Natural killer cell treated with Interleukin-12 subunit alpha and Interleukin-12 subunit beta and Interleukin-15 and Interleukin-18, amount 100 ng/mL, for 72 hours (primary cell): ENCODE data around the gene ANKRD6. TPM values are rescaled to one million over a fixed set of nuclear protein-coding genes. Genes with fewer than 3 reads are reported as not detected.
A peak's percentile ranks its signal among the peaks of the same experiment; 100 is the strongest.

ENCODE experiments used
- ATAC-seq, 2 donors: fragments of 150-1000 bp; cut with Tn5 transposase in 1 of 2; sonication (Bioruptor Pico), chemical (Tn5 transposase) in 1 of 2; 2 replicates each; pipeline ENCODE4 v1.10.0; 2021
- DNase-seq: peaks from one replicate; pipeline ENCODE4 v3.0.0; 2022; ENCODE audit warnings: low spot score
- H3K27ac Mint-ChIP-seq, 2 donors: 1 replicate in 1 of 2; 2 replicates in 1 of 2; pipeline ENCODE4 v1.8.0; 2022; ENCODE audit warnings: mixed read lengths in 2 of 2, mild to moderate bottlenecking in 1 of 2, moderate library complexity in 1 of 2
- H3K27me3 Mint-ChIP-seq, 2 donors: 1 replicate in 1 of 2; 2 replicates in 1 of 2; pipeline ENCODE4 v1.8.0; 2022; ENCODE audit warnings: mixed read lengths in 2 of 2
- H3K36me3 Mint-ChIP-seq: one replicate; pipeline ENCODE4 v1.8.0; 2022; ENCODE audit warnings: mixed read lengths
- H3K4me1 Mint-ChIP-seq, 2 donors: 1 replicate in 1 of 2; 2 replicates in 1 of 2; pipeline ENCODE4 v1.8.0; 2022; ENCODE audit warnings: low read depth in 2 of 2, mixed read lengths in 2 of 2, mild to moderate bottlenecking in 1 of 2
- H3K4me3 Mint-ChIP-seq: one replicate; pipeline ENCODE4 v1.8.0; 2022; ENCODE audit warnings: mixed read lengths
- H3K9me3 Mint-ChIP-seq: 2 replicates; pipeline ENCODE4 v1.8.0; 2022; ENCODE audit warnings: mixed read lengths
- total RNA-seq, 2 donors: library from RNA; stranded (reverse); gene quantifications; one replicate each; pipeline ENCODE4 v1.2.3, GENCODE V29; 2022

Gene ANKRD6
- total RNA-seq, 2 donors from 2014 or later = 1.6 to 3.2 TPM

GRCh38 chr6:89555031-89555430 lies 122.1 kb downstream of the ANKRD6 start:
- no peak overlapping the region for H3K4me3 Mint-ChIP-seq
- DNase-seq = no peak
- ATAC-seq = no peak
- H3K9me3 Mint-ChIP-seq = no peaks in the 10 kb centered on the region
- no peaks in the 10 kb centered on the region for H3K36me3 Mint-ChIP-seq
- peaks cover 19 to 21% of the 10 kb centered on the region in 2 donors for H3K27me3 Mint-ChIP-seq
- peaks cover 0 to 4% of the 10 kb centered on the region in 2 donors for H3K4me1 Mint-ChIP-seq
- no peak overlapping the region for H3K27ac Mint-ChIP-seq

- Mint-ChIP-seq H3K27ac (no peak overlapping the region), H3K4me1 (peaks cover 0 to 4% of the 10 kb centered on the region in 2 donors), H3K36me3 (no peaks in the 10 kb centered on the region), H3K4me3 (no peak overlapping the region), H3K9me3 (no peaks in the 10 kb centered on the region), H3K27me3 (peaks cover 19 to 21% of the 10 kb centered on the region in 2 donors)
- DNase-seq (no peak), ATAC-seq (no peak)
Measured at GRCh38 chr6:89555806-89556205, 122.9 kb downstream of the ANKRD6 start.

GRCh38 chr6:89559487-89559886 lies 126.5 kb downstream of the ANKRD6 start:
- Mint-ChIP-seq H3K4me1 (no peaks in the 10 kb centered on the region), H3K36me3 (no peaks in the 10 kb centered on the region), H3K9me3 (no peaks in the 10 kb centered on the region), H3K27ac (no peak overlapping the region), H3K27me3 (peaks cover 15 to 19% of the 10 kb centered on the region in 2 donors), H3K4me3 (no peak overlapping the region)
- ATAC-seq (no peak), DNase-seq (no peak)

GRCh38 chr6:89562093-89562973 lies 129.4 kb downstream of the ANKRD6 start:
- Mint-ChIP-seq H3K36me3 (no peaks in the 10 kb centered on the region), H3K4me3 (no peak overlapping the region), H3K4me1 (no peaks in the 10 kb centered on the region), H3K27me3 (peaks cover 2 to 5% of the 10 kb centered on the region in 2 donors), H3K27ac (no peak overlapping the region), H3K9me3 (no peaks in the 10 kb centered on the region)
- ATAC-seq (no peak), DNase-seq (no peak)

- no peak overlapping the region for H3K4me3 Mint-ChIP-seq
- DNase-seq = no peak
- H3K4me1 Mint-ChIP-seq = no peaks in the 10 kb centered on the region
- no peak for ATAC-seq
- H3K27me3 Mint-ChIP-seq = peaks cover 0 to 2% of the 10 kb centered on the region in 2 donors
- H3K9me3 Mint-ChIP-seq = no peaks in the 10 kb centered on the region
- no peaks in the 10 kb centered on the region for H3K36me3 Mint-ChIP-seq
- H3K27ac Mint-ChIP-seq = no peak overlapping the region
Measured at GRCh38 chr6:89563866-89564265, 130.9 kb downstream of the ANKRD6 start.

GRCh38 chr6:89564752-89565427 lies 131.9 kb downstream of the ANKRD6 start:
- no peaks in the 10 kb centered on the region for H3K36me3 Mint-ChIP-seq
- ATAC-seq = no peak
- H3K4me3 Mint-ChIP-seq = no peak overlapping the region
- no peak overlapping the region for H3K27ac Mint-ChIP-seq
- H3K4me1 Mint-ChIP-seq = no peaks in the 10 kb centered on the region
- H3K9me3 Mint-ChIP-seq = no peaks in the 10 kb centered on the region
- H3K27me3 Mint-ChIP-seq = peaks cover 0 to 2% of the 10 kb centered on the region in 2 donors
- no peak for DNase-seq

- H3K9me3 Mint-ChIP-seq = no peaks in the 10 kb centered on the region
- H3K27ac Mint-ChIP-seq = no peak overlapping the region
- H3K36me3 Mint-ChIP-seq = no peaks in the 10 kb centered on the region
- peaks cover 0 to 2% of the 10 kb centered on the region in 2 donors for H3K27me3 Mint-ChIP-seq
- H3K4me1 Mint-ChIP-seq = peaks cover 0 to 3% of the 10 kb centered on the region in 2 donors
- ATAC-seq (no peak), DNase-seq (no peak)
- no peak overlapping the region for H3K4me3 Mint-ChIP-seq
Measured at GRCh38 chr6:89566008-89566800, 133.3 kb downstream of the ANKRD6 start.

- Mint-ChIP-seq H3K27me3 (peaks cover 0 to 2% of the 10 kb centered on the region in 2 donors), H3K9me3 (no peaks in the 10 kb centered on the region), H3K4me3 (no peak overlapping the region), H3K4me1 (peaks cover 0 to 3% of the 10 kb centered on the region in 2 donors), H3K36me3 (no peaks in the 10 kb centered on the region), H3K27ac (no peak overlapping the region)
- DNase-seq (no peak), ATAC-seq (peak in 1 of 2 donors; percentile 68)
Measured at GRCh38 chr6:89566930-89567629, 134.1 kb downstream of the ANKRD6 start.

- Mint-ChIP-seq H3K4me3 (no peak overlapping the region), H3K9me3 (no peaks in the 10 kb centered on the region), H3K36me3 (no peaks in the 10 kb centered on the region), H3K27me3 (no peaks in the 10 kb centered on the region), H3K27ac (no peak overlapping the region), H3K4me1 (peaks cover 0 to 3% of the 10 kb centered on the region in 2 donors)
- DNase-seq (no peak), ATAC-seq (no peak)
Measured at GRCh38 chr6:89567630-89568390, 134.9 kb downstream of the ANKRD6 start.

- Mint-ChIP-seq H3K4me1 (peaks cover 0 to 6% of the 10 kb centered on the region in 2 donors), H3K27ac (no peak overlapping the region), H3K36me3 (no peaks in the 10 kb centered on the region), H3K9me3 (no peaks in the 10 kb centered on the region), H3K27me3 (no peaks in the 10 kb centered on the region), H3K4me3 (no peak overlapping the region)
- ATAC-seq (no peak), DNase-seq (no peak)
Measured at GRCh38 chr6:89574910-89575561, 142.1 kb downstream of the ANKRD6 start.

- Mint-ChIP-seq H3K4me1 (peaks cover 0 to 3% of the 10 kb centered on the region in 2 donors), H3K9me3 (no peaks in the 10 kb centered on the region), H3K36me3 (no peaks in the 10 kb centered on the region), H3K4me3 (no peak overlapping the region), H3K27ac (no peak overlapping the region), H3K27me3 (no peaks in the 10 kb centered on the region)
- ATAC-seq (no peak), DNase-seq (no peak)
Measured at GRCh38 chr6:89575562-89575960, 142.6 kb downstream of the ANKRD6 start.

GRCh38 chr6:89580997-89581666 lies 148.2 kb downstream of the ANKRD6 start:
- Mint-ChIP-seq H3K27me3 (peaks cover 2 to 7% of the 10 kb centered on the region in 2 donors), H3K4me1 (peaks cover 0 to 2% of the 10 kb centered on the region in 2 donors), H3K36me3 (no peaks in the 10 kb centered on the region), H3K4me3 (no peak overlapping the region), H3K27ac (no peak overlapping the region), H3K9me3 (no peaks in the 10 kb centered on the region)
- ATAC-seq (no peak), DNase-seq (no peak)
